DMS53 treated with DMSO at 0.1 percent for 48 hours (cell line): ENCODE data around the gene PLCL2.

Experiments used
- DNase-seq: peaks from one replicate; lab custom pipeline; 2025; ENCODE audit not compliant: unreplicated experiment; lab: John Stamatoyannopoulos, UW

Gene PLCL2

DNA sequence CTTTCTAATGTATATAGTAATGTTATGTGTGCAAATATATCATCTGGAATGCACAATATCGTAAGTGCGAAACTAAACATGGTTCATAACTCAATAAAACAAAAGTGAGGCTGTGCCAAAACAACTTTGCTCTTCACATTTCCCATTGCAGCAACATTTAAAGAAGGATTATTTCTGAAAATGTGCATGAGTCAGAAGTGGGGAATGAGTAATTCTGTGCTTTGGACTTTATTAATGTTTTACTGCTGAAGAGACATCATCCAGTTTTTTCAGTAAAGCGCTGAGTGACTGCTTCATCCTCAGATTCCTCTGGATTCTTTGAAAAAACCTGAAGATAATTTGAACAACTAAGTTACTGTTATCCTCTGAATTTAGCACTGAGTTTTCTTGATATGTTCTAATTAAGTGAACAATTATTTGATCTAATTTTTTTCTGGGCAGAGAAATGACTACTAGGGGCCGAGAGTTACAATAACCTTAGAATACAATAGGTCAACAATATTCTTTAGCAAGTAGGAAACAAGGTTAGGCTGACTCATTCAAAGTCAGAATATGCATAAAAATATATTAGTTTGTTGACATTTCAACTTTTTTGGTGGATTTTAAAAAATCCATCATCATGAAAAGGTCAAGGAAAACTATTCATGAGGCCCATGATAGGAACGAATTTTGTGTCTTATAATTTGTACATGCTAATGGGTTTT is 20.0 kb upstream of the PLCL2 start:
- no peak for DNase-seq

DNA sequence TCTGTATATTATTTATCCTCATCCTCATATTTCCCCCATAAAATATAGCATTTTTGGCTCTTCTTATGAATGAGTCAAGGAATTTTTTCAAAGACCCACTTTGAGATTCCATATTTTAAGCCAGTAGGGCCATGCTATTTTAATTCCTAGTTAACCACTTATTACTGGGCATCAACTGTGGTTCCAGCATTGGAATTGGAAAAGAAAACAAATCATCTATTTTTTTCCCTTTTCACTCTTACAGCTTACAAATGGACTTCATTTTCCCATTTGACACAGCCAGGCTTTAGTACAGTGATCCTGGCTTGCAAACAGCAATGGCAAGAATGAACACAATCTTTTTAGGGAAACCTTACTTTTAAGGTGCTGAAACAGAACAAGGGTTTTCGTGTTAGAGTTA is 19.4 kb upstream of the PLCL2 start:
- no peak for DNase-seq

DNA sequence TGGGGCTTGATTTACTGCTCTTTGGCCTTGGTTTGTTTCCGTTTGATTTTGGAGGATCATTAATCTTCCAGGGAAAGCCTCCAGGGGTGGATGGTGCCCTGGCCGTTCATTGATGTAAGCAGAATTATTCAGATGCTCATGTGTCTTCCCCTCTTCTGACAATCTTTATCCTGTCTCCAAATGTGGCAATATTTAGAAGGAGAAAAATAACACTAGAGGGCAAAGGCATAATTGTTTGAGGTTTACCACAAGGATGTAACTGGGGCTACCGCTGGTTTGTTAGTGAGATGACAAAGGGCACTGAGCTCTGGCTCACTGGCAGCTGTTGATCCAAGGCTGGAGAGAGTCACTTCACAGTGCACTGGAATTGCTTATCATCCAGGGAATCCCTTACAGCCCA is 18.2 kb upstream of the PLCL2 start:
- no peak for DNase-seq

- no peak for DNase-seq
Observed at GRCh38 chr3:16868513-16868912, 16.2 kb upstream of the PLCL2 start.

DNA sequence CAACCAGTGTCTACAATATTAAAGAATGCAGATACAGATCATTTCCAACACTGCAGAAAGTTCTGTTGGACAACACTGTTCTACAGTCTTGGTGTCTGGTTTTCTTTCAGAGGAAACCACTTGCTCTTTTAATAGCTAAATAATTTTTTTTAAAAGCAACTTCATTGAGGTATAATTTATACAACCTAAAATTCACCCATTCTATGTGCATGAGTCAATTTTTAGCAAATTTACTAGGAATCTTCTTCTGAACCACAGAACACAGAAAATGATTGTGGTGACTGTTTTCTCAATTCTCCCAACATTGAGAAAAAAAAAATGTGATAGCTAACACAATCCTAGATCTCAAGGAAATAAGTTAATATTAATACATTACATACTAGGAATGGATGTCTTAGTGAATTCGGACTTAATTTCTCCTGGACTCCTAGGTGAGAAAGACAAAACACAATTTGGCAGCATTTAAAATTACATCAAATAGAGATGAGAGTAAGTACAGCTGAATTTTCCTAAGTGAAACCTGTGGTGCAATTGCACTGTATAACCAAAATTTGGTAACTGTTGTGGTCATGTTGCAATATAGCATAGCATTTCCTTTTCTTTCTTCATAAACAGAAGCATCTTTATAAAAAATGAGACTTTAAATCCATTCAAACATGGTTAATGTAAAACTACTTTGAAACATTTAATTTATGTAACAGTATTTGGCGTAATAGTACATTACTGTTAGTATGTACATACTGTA is 15.3 kb upstream of the PLCL2 start:
- no peak for DNase-seq

DNA sequence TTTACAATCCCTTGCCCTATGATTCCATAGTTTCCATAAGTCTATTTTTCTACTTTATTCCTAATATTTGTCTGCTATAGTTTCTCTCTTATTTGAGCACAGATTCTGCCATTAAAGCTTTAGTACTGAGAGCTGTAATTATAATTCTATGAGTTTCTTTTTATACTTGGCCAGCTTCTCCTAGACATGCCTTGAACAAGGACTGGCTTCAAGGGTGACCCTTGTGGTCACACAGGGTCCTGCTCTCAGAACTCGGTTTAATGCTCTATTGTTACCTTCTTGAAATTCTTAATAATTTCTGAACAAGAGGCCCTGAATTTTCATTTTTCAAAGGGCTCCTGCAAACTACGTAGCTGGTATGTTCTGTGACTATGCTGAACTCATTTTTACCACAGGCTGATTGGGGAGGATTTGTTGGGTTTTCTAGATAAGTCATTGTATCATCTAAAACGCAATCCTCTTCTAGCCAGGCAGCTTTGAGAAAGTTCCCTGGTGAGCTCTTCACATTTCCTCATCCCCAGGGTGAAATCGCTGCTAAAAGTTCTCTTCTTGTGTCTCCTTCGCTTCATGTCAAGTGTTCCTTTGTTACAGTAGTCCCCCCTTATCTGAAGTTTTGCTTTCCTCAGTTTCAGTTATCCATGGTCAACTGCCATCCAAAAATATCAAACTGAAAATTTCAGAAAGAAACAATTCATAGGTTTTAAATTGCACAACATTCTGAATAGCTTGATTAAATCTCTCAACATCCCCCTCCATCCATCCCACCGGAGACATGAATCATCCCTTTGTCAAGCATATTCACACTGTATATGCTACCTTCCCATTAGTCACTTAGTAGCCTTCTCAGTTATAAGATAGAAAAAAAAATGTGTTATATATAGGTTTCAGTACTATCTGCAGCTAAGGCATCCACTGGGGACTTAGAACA is 12.6 kb upstream of the PLCL2 start:
- no peak for DNase-seq

- DNase-seq: no peak
Observed at GRCh38 chr3:16873872-16874271, 10.9 kb upstream of the PLCL2 start.

DNA sequence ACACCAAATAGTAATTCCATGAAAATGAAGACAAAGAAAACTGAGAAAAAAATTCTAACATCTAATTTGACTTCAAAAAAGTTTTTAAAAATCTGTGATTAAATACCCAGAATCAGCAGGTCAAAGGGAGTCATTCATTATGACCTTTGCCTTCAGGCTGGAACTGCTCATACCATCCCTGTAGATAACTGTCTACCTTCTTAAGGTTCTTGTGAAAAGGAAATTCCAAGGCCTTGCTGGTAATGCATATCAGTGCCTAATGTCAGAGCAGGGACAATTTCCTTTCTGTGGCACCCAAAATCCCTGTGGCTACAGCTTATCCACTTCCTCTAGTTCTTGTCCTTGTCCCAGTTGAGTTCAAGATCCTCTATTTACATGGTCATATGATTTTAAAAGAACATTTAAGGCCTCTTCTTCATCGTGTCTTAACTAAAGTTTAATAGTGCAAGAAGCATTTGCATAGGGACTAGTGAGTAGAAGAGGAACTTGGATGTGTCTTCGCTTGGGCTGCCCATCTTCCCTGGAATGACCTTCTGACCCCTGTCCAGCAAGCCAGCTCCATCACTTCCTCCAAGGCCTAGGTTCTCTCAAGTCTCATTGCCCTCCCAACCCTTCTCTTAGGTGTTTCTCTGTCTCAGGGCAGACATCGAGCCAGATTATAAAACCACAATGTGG is 8.7 kb upstream of the PLCL2 start:
- DNase-seq: no peak

DNA sequence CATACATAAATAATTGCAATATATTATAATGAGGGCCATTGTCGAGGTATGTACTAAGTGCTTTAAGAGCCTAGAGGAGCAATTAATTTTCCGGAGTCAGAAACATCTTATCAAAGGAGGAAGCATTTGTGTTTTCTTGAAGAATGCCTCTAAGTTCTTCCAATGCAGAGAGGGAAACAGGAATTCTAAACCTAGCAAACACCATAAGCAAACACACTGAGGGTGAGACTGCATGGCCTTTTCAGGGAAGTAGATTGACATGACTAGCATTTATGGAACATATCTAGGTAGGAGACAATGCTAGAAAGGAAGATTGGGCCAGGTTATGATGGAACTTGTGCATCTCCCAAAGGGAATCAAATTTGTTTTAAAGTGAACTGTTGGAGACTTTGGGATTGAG is 7.2 kb upstream of the PLCL2 start:
- DNase-seq: no peak

GRCh38 chr3:16877911-16878310 is 6.8 kb upstream of the PLCL2 start:
- DNase-seq: no peak

DNA sequence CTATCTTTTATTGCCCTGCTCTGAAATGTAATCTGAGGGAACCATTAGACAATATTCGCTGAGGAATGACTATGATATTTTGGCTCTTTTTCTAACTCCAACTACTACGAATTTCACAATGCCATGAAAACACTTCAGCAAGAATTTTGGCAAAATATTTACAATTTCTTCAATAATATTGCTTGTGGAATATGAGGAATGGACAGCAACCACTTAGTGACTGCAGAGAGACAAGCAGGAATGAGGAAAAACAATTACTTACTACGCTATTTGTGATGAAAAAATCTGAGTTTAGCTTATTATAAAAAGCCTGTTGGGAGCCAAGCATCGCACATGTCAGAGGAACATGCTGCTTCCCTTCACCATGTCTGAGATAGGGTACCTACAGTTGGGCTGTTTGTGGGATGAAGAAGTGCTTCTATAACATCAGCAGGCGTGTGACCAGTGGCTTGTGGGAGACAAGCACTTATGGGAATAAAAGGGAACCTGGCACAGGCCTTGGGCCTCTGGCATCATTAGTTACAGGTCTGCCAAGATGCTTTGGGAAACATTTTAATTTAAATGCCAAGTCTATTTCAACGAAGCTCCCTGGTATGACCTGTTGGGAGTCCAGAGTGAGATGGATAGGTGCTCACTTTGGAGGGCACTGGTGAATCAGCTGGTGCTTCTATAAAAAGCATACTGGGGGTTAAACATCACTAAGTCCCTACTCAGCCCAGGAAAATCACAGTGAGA is 2.7 kb upstream of the PLCL2 start:
- no peak for DNase-seq

- DNase-seq: no peak
Observed at GRCh38 chr3:16883057-16883722, 1.6 kb upstream of the PLCL2 start.

- no peak for DNase-seq
Observed at GRCh38 chr3:16883723-16884083, 1.1 kb upstream of the PLCL2 start.

DNA sequence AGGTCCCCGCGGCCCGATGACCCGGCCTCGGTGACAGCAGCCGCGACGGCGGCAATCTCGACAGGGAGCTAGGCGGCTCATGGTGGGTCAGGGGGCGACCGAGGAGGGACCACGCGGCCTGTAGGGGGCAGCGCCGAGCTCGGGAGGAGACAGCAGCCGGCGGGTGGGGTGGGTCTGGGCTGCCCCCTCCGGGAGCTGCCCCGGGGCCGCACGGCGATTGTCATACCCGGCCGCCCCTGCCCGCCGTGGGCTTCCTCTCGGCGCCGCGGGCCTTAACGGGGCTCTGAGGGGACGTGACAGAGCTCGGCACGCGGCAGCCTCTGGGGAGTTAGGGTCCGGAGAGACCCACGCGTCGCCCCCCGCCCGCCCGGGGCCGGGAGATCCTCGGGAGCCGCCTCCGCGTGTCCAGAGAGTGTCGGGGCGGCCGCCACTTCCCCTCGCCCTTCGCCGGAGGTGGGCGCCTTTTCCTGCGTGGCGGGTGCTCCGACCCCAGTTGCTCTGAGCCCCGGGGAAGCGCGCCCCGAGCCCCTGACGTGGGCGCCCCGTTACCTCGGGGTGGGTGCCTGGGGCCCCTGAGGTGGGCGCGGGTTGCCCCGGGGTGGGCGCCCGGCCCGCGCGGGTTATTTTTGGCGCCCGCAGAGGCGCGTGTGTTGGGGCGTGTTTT is 539 bp upstream of the PLCL2 start:
- DNase-seq: no peak

- no peak for DNase-seq
Observed at GRCh38 chr3:16885593-16886302, 993 bp downstream of the PLCL2 start.

DNA sequence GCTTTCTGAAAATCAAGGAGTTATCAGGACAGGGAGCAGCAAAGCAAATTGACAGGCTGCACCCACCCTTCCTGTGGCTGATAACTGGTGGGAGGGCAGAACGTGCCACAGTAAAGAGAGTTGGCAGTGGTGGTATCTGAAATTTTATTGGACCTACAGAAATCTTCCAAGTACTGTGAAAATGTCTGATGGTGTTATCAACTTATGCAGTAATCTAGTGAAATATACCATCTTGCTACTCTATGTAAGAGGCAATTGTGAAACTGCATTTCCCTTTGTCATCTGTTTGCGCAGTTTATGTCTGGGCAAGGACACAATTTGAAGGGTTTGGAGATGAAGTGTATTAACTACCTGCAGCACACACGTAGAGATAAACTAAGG is 1.5 kb downstream of the PLCL2 start:
- DNase-seq: no peak

DNA sequence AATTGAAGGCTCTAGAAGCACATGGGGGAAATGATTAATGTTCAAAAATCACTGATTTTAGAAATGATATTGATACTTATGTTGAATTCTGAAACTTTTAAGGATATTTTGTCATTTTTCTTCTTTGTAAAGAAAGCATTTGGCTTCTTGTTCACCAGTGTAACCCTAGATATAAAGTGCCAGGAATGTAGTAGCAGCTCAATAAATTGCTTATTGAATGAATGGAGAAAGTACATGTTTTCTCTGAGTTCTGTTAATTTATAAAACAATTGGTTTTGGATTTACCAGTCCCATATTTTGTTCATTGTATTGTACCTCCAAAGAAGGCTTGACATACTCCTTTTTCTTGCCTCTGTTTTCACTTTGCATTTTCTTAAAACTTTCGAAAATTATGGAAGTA is 2.4 kb downstream of the PLCL2 start:
- DNase-seq: no peak

GRCh38 chr3:16888356-16888755 is 3.6 kb downstream of the PLCL2 start:
- DNase-seq: no peak
